Right lobe of liver (tissue), 4 donors: Measurements from ENCODE around the gene ZNF709.

Experiments used
- CTCF ChIP-seq, 4 donors: fragments of 200-600 bp in 3 of 4; fragments of 450-650 bp in 1 of 4; IDR thresholded peaks; one replicate each; pipeline versions ENCODE4 v1.5.1 to v1.8.0; 2016 to 2022; ENCODE audit warnings: antibody characterized with exemption in 4 of 4, mild to moderate bottlenecking in 2 of 4
- POLR2A ChIP-seq: fragments of 450-650 bp; IDR thresholded peaks from one replicate; pipeline ENCODE4 v1.6.1; 2017; ENCODE audit warnings: antibody characterized with exemption, mild to moderate bottlenecking
- donor health status: DM: no; HTN: no; CAD: no.
- donor health status: DM: no; HTN: no; CAD: no.
- donor health status: DM: no; HTN: yes; CAD: no.

- no peak for TF ChIP-seq CTCF (IDR thresholded peaks at IDR 0.05)
- no peak for TF ChIP-seq POLR2A
These were observed 2.1 kb downstream of the ZNF709 start for GRCh38 chr19:12482509-12482886.
